Endodermal cell (in vitro differentiated cells): ENCODE measurements around the gene PLCB1. TPM values are rescaled to one million over a fixed set of nuclear protein-coding genes. Genes with fewer than 3 reads are reported as not detected.

Source experiments
- DNase-seq: peaks from one replicate; pipeline ENCODE4 v3.0.0-alpha.2; 2017
- H3K27ac ChIP-seq: 2 replicates; pipeline ENCODE4 v1.5.1; 2013; ENCODE audit warnings: mild to moderate bottlenecking, low read depth, low read length, moderate library complexity
- H3K27me3 ChIP-seq: 2 replicates; pipeline ENCODE4 v1.6.1; 2013; ENCODE audit warnings: mild to moderate bottlenecking, low read length, moderate library complexity; ENCODE audit not compliant: insufficient read depth, control insufficient read depth, poor library complexity, severe bottlenecking
- H3K36me3 ChIP-seq: 2 replicates; pipeline ENCODE4 v1.7.0; 2013; ENCODE audit warnings: mild to moderate bottlenecking, low read length, moderate library complexity; ENCODE audit not compliant: control insufficient read depth, insufficient read depth
- H3K4me1 ChIP-seq: one replicate; pipeline ENCODE4 v1.7.0; 2013; ENCODE audit warnings: low read length; ENCODE audit not compliant: control insufficient read depth, insufficient read depth
- H3K4me3 ChIP-seq: 2 replicates; pipeline ENCODE4 v1.5.1; 2013; ENCODE audit warnings: mild to moderate bottlenecking, low read length, moderate library complexity
- H3K9ac ChIP-seq: 2 replicates; pipeline ENCODE4 v1.6.1; 2013; ENCODE audit warnings: mild to moderate bottlenecking, low read length, moderate library complexity; ENCODE audit not compliant: poor library complexity, severe bottlenecking; ENCODE audit errors: extremely low read depth
- H3K9me3 ChIP-seq: 2 replicates; pipeline ENCODE4 v1.6.1; 2013; ENCODE audit warnings: mild to moderate bottlenecking, low read length, moderate library complexity; ENCODE audit not compliant: control insufficient read depth
- H3K27ac Mint-ChIP-seq: 2 replicates; pipeline ENCODE4 v1.8.0; 2020; ENCODE audit warnings: mixed read lengths
- H3K27me3 Mint-ChIP-seq: 2 replicates; pipeline ENCODE4 v1.8.0; 2021; ENCODE audit warnings: mild to moderate bottlenecking, mixed read lengths; ENCODE audit not compliant: insufficient read depth
- H3K36me3 Mint-ChIP-seq: 2 replicates; pipeline ENCODE4 v1.8.0; 2020; ENCODE audit warnings: low read depth, mixed read lengths
- H3K4me1 Mint-ChIP-seq: 2 replicates; pipeline ENCODE4 v1.8.0; 2020; ENCODE audit warnings: mixed read lengths
- H3K4me3 Mint-ChIP-seq: 2 replicates; pipeline ENCODE4 v1.8.0; 2020; ENCODE audit warnings: mild to moderate bottlenecking, moderate library complexity, mixed read lengths
- H3K9me3 Mint-ChIP-seq: 2 replicates; pipeline ENCODE4 v1.8.0; 2020; ENCODE audit warnings: mild to moderate bottlenecking, mixed read lengths
- WGBS, 2 experiments: methylation state at CpG; one replicate each; pipeline versions ENCODE4 v1.1.5 to v1.1.7; 2013; ENCODE audit warnings: missing lambda C conversion rate in 2 of 2, mixed read lengths in 1 of 2; ENCODE audit not compliant: insufficient coverage in 1 of 2, insufficient read length in 1 of 2; 5-methylcytosine and 5-hydroxymethylcytosine counted together
- total RNA-seq, 2 donors: library from RNA; stranded (reverse); fragmentation: NEBNext Ultra II Directional in 1 of 2; extraction: Animal tissue kit (Norgen Biotek cat#: 25700) in 1 of 2; gene quantifications; 2 replicates in 1 of 2; 3 replicates in 1 of 2; pipeline ENCODE4 v1.2.1, GENCODE V29; 2021
- TF ChIP-seq, protein P1 (sequence below): fragments of 200-600 bp; sonication (generic); conservative IDR thresholded peaks from 2 replicates; pipeline ENCODE4 v1.5.0; 2021; ENCODE audit warnings: antibody characterized with exemption, mild to moderate bottlenecking

The PLCB1 gene
- total RNA-seq, 2 donors from 2014 or later: 15.3 to 16.5 TPM

DNA sequence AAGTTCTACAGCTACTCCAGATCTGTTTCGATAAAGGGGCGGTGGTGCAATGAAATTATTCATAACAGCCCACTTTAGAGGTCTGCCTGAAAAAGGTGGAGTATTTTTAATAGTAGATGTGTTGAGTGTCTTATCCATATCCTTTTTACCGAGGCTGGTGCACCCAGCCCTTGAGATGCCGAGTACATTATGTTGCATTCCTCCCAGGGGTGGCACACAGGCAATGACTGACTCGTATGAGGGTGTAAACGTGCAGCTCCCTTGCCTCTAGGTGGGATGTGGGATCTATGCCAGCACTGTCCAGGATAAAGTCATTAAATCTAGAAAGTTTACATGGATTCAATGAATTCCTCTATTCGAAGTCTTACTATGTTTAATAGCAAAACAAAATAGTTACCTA lies 355.6 kb downstream of the PLCB1 start:
- H3K4me1 Mint-ChIP-seq: peaks cover 10% of the 10 kb centered on the region
- H3K27ac Mint-ChIP-seq: no peak overlapping the region

DNA sequence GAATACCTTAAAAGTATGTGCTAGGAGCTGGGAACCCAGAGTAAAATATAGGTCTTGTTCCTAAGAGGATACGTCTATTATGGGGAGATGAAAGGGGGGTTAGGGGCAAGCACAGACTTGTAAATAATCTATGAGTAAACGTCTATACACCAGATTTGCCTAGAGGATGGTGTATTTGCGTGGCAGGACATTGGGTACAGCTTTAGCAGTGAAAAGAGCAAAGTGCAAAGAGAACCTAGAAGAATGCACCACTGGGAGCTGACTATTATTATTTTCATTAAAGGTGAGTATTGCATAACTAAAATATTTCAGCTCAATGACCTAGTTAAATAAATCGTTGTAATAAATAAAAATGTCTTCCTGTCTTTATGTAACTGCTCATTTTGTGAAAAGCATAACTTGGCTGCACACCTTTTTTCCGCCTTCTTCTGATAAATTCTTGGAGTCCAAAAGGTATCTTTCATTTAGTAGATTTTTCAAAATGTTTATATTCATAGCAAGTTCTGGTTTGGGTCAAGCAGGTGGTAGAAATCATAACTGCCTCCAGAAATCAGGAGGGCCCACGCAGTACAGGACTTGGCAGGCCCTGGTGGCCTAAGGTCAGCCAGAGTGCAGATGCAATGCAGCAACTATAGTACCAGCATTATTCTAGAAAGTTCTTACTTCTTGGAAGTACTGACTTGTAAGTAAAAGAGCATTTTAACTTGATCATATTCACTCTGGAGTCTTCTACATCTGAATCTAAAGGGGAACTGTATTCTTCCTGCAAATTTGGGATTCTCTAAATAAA lies 357.2 kb downstream of the PLCB1 start:
- TF ChIP-seq, protein P1, sequence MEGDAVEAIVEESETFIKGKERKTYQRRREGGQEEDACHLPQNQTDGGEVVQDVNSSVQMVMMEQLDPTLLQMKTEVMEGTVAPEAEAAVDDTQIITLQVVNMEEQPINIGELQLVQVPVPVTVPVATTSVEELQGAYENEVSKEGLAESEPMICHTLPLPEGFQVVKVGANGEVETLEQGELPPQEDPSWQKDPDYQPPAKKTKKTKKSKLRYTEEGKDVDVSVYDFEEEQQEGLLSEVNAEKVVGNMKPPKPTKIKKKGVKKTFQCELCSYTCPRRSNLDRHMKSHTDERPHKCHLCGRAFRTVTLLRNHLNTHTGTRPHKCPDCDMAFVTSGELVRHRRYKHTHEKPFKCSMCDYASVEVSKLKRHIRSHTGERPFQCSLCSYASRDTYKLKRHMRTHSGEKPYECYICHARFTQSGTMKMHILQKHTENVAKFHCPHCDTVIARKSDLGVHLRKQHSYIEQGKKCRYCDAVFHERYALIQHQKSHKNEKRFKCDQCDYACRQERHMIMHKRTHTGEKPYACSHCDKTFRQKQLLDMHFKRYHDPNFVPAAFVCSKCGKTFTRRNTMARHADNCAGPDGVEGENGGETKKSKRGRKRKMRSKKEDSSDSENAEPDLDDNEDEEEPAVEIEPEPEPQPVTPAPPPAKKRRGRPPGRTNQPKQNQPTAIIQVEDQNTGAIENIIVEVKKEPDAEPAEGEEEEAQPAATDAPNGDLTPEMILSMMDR: no peak
- H3K4me1 ChIP-seq: no peaks in the 10 kb centered on the region
- H3K36me3 Mint-ChIP-seq: peaks cover 2% of the 10 kb centered on the region
- no peaks in the 10 kb centered on the region for H3K36me3 ChIP-seq
- WGBS, 2 experiments: 88 to 89% methylated on average over 3 to 6 of the region's 6 CpGs
- no peak overlapping the region for H3K27ac ChIP-seq
- H3K9ac ChIP-seq: no peak overlapping the region
- H3K9me3 ChIP-seq: no peaks in the 10 kb centered on the region
- H3K27me3 ChIP-seq: no peaks in the 10 kb centered on the region
- DNase-seq: no peak
- no peak overlapping the region for H3K4me3 Mint-ChIP-seq
- no peak overlapping the region for H3K4me3 ChIP-seq
- no peak overlapping the region for H3K27ac Mint-ChIP-seq
- peaks cover 8% of the 10 kb centered on the region for H3K9me3 Mint-ChIP-seq
- H3K27me3 Mint-ChIP-seq: no peaks in the 10 kb centered on the region
- H3K4me1 Mint-ChIP-seq: peaks cover 13% of the 10 kb centered on the region

More for the DNA sequence above, 355.6 kb downstream of the PLCB1 start:
- TF ChIP-seq, protein P1: no peak
- no peak for DNase-seq
- H3K27me3 ChIP-seq: no peaks in the 10 kb centered on the region
- no peak overlapping the region for H3K4me3 Mint-ChIP-seq
- H3K27me3 Mint-ChIP-seq: no peaks in the 10 kb centered on the region
- no peak overlapping the region for H3K9ac ChIP-seq
- H3K4me1 ChIP-seq: no peaks in the 10 kb centered on the region
- H3K36me3 Mint-ChIP-seq: peaks cover 2% of the 10 kb centered on the region
- 92 to 98% methylated on average over 4 to 7 of the region's 7 CpGs for WGBS, 2 experiments
- no peak overlapping the region for H3K4me3 ChIP-seq
- peaks cover 8% of the 10 kb centered on the region for H3K9me3 Mint-ChIP-seq
- H3K36me3 ChIP-seq: no peaks in the 10 kb centered on the region
- no peaks in the 10 kb centered on the region for H3K9me3 ChIP-seq
- H3K27ac ChIP-seq: no peak overlapping the region

DNA sequence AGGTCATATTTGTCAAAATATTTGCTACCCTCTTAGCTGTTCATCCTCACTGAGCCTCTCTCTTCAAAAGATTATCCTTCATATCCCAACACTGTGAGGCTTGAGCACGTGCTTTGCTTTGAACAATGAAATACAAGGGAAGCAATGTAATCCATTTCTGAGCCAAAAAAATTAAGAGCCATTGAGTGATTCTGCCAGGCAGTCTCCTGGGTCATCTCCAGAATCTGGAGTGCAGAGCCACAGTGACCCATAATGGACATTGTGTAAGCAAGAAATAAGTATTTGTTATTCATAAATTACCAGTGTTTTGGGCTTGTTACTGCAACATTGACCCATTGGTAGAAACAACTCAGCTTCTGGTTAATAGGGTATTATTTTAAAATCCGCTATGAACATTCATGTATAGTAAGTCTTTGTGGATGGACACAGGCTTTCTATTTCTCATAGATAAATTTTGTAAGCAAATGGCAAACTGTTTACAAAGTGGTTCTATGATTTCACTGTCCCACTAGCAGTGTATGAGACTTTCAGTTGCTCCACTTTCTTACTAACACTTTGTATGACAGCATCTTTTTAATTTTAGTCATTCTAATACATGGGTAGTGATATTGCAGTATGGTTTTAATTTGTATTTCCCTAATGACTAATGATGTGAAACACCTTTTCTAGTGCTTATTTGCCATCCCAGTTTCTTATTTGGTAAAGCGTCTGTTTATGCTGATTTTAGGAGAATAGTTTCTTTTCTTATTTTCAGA lies 358.2 kb downstream of the PLCB1 start:
- Histone ChIP-seq H3K4me1 (no peaks in the 10 kb centered on the region), H3K27me3 (no peaks in the 10 kb centered on the region), H3K9me3 (no peaks in the 10 kb centered on the region), H3K36me3 (no peaks in the 10 kb centered on the region), H3K27ac (no peak overlapping the region), H3K9ac (no peak overlapping the region), H3K4me3 (no peak overlapping the region)
- Mint-ChIP-seq H3K36me3 (peaks cover 2% of the 10 kb centered on the region), H3K27me3 (no peaks in the 10 kb centered on the region), H3K4me3 (no peak overlapping the region), H3K4me1 (peaks cover 13% of the 10 kb centered on the region), H3K27ac (no peak overlapping the region), H3K9me3 (peaks cover 8% of the 10 kb centered on the region)
- 57 to 91% methylated on average over 1 to 3 of the region's 3 CpGs for WGBS, 2 experiments
- DNase-seq: no peak
- TF ChIP-seq, protein P1: no peak
